ENCODE measurements around the gene GJB3.
"Not testable (repeated sequence)": the region's sequence is repeated elsewhere in the genome, so short reads cannot be mapped to it uniquely, and the experiment has no call there.

The GJB3 gene

GRCh38 chr1:34761176-34761761 lies 19.7 kb upstream of the GJB3 start:
- no peak for DNase-seq

DNA sequence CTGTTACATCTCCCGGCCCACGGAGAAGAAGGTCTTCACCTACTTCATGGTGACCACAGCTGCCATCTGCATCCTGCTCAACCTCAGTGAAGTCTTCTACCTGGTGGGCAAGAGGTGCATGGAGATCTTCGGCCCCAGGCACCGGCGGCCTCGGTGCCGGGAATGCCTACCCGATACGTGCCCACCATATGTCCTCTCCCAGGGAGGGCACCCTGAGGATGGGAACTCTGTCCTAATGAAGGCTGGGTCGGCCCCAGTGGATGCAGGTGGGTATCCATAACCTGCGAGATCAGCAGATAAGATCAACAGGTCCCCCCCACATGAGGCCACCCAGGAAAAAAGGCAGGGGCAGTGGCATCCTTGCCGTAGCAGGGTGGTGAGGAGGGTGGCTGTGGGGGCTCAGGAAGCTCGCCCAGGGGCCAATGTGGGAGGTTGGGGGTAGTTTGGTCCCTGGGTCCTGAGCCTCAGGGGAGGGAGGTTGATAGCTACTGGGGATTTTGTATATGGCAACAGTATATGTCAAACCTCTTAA lies 19.2 kb upstream of the GJB3 start:
- DNase-seq = no peak

- no peak for DNase-seq
These were observed 18.4 kb upstream of the GJB3 start for GRCh38 chr1:34762474-34763141.

DNA sequence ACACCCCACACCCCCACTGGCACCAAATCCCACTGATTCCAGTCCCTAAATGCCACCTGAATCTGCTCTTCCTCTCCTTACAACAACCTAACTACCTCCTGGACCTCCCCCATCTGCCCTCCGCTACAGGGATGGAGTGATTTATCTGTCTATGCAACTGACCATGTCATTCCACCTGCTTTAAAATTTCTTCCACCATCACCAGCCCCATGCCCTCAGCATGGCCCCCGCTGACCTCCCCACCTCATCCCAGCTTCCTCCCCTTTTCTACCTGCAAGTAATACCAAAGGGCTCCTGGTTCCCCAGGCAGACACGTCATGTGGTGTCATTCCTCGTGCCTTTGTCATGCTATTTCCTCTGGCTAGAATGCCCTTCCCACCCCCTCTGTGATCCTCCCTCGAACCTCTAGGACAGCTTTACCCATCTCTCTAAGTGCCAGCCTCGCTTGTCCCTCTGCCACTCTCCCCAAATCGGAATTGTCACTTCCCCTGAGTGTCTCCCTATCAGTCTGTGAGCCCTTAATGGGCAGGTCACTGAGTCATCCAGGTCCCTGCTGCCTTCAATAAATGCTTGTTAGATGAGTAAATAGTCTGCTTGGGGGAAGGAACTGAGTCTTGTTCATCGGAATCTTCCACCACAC lies 17.8 kb upstream of the GJB3 start:
- DNase-seq = peak; percentile 45

DNA sequence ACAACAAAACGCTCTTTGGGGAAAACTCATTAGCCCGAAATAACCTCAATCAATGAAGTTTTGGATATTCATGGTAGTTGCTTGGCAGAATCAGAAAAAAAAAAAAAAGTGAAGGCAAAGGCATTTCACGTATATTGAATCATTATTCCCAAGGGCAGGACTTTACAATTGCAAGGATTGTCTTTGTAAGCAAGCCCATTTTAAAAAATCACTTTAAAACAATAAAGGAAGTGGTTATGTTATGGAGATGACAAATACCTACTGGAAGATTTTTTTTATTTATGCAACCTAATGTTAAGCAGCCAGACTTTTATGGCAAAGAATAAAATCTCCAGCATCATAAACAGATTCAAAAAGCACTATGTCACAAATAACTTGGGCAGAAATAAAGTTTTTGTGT lies 12.2 kb upstream of the GJB3 start:
- no peak for DNase-seq

DNA sequence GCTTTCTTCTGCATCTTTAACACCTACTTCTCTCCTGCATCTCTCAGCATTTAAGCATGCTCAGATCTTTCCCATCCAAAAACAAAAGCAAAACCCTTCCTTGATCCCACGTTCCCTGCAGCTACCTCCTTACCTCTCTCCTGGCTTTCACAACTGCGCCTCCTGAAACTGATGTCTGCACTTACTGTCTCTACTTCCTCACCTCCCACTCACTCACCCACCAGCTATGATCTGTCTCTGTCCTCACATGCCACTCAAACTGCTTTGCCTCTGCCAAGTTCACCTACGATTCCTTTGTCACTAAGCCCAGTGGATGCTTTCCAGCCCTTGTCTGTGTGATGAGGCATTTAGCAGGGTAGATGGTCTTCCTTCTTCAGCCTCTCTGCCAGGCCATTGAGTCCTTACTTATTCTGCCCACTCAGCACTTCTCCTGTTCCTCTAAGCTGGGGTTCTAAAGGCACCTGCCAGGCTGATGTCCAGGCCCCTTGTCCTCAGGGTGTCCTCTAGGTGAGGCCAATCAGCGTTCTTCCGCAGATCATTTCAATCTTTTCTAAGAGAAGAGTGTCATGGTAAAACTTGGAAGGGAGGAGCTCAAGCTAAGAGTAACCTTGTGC lies 10.0 kb upstream of the GJB3 start:
- DNase-seq = no peak

DNA sequence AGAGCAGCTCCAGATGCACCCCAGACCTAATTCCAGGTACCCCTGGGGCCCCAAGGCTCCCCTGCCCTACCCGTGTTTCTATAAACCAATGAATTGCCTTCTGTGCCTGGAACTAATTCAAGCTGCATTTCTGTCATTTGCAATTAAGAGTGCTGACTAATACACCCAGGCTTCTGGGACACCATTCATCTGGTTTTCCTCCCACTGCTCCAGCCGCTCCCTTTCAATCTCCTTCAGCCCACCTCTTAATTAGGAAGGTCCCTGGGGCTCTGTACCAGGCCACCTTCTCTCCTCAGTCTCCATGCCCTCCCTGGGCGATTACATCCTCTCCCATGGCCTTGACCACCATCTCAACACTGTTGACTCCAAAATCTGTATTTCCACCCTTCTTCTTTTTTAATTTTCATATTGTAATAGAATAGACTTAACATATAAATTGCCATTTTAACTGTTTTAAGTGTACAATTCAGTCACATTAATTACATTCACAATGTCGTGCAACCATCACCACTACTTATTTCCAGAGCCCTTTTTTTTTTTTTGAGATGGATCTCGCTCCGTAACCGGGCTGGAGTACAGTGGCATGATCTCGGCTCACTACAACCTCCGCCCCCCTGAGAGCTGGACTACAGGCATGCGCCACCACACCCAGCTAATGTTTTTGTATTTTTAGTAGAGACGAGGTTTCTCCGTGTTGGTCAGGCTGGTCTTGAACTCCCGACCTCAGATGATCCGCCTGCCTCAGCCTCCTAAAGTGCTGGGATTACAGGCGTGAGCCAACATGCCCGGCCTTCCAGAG lies 9.2 kb upstream of the GJB3 start:
- no peak for DNase-seq

- not testable (repeated sequence) for DNase-seq
These were observed 7.9 kb upstream of the GJB3 start for GRCh38 chr1:34773114-34773513.

- DNase-seq = no peak
These were observed 6.1 kb upstream of the GJB3 start for GRCh38 chr1:34774957-34775356.

DNA sequence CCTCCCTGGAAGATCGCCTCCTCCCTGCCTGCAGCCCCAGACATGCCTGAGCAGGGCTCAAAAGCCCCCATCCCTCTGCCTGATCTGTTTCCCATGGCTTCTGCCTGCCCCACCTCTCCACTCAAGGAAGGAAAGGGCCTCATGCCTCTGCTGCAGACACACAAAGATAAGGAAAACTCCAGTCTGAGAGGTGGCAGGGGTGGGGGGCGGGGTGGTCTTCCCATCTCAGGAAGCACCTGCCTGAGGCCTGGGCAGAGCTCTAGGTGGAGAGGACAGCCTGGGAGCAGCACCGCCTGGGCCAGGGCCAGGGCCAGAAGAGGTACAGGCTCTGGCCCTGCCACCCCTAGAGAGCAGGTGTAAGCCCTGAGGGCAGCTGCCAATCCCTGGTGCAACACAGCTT lies 4.1 kb upstream of the GJB3 start:
- DNase-seq = no peak

- no peak for DNase-seq
These were observed 3.3 kb upstream of the GJB3 start for GRCh38 chr1:34777519-34778321.

- DNase-seq = no peak
These were observed 2.6 kb upstream of the GJB3 start for GRCh38 chr1:34778381-34778780.

GRCh38 chr1:34779005-34779404 lies 2.0 kb upstream of the GJB3 start:
- no peak for DNase-seq

GRCh38 chr1:34779526-34779925 lies 1.5 kb upstream of the GJB3 start:
- DNase-seq = peak; percentile 58

DNA sequence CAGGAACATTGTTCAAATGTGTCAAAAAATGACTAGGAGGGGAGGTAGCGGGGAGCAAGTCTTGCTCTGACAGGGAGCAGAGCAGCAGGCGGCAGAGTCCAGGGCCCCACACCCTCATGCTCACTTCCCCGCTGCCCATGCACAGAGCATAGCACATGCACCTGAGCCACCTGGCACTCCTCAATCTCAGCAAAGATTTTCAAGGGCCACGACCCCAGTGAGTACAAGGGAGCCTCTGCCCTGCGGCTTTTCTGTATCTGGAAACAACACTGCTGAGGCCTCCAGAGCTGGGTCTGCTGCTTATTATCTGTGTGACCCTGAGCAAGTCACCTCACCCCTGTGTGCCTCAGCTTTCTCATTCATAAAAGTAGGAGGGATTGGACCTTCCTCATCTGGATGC lies 1.1 kb upstream of the GJB3 start:
- DNase-seq = no peak

- no peak for DNase-seq
These were observed 486 bp upstream of the GJB3 start for GRCh38 chr1:34780528-34780927.

GRCh38 chr1:34781844-34782391 lies 904 bp downstream of the GJB3 start:
- DNase-seq = peak; percentile 63

GRCh38 chr1:34784751-34785221 lies 3.8 kb downstream of the GJB3 start:
- DNase-seq = no peak

DNA sequence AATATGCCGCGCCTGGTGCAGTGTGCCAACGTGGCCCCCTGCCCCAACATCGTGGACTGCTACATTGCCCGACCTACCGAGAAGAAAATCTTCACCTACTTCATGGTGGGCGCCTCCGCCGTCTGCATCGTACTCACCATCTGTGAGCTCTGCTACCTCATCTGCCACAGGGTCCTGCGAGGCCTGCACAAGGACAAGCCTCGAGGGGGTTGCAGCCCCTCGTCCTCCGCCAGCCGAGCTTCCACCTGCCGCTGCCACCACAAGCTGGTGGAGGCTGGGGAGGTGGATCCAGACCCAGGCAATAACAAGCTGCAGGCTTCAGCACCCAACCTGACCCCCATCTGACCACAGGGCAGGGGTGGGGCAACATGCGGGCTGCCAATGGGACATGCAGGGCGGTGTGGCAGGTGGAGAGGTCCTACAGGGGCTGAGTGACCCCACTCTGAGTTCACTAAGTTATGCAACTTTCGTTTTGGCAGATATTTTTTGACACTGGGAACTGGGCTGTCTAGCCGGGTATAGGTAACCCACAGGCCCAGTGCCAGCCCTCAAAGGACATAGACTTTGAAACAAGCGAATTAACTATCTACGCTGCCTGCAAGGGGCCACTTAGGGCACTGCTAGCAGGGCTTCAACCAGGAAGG lies 4.3 kb downstream of the GJB3 start:
- no peak for DNase-seq

GRCh38 chr1:34785875-34786470 lies 5.0 kb downstream of the GJB3 start:
- no peak for DNase-seq
